ENCODE results near the gene TENT4A. TPM values are rescaled to one million over a fixed set of nuclear protein-coding genes. Genes with fewer than 3 reads are reported as not detected.

TENT4A gene
- total and polyA plus RNA-seq, 12 donors, result 4.2 to 13.7 (median 11.3) TPM

GRCh38 chr5:6732634-6733410, 19.6 kb downstream of the TENT4A start:
- H3K4me3 ChIP-seq, result peak overlapping the region in 6 of 10 donors; percentile 12 to 30 (median 16)
- H3K27ac ChIP-seq, result peak overlapping the region in 9 of 10 donors; percentile 55 to 86 (median 72)
- ATAC-seq, result peak; percentile 39 to 84 (median 65)
- no peaks in the 10 kb centered on the region for H3K27me3 ChIP-seq
- DNase-seq, result peak; percentile 37 to 53
- peaks cover 0 to 10% (median 0%) of the 10 kb centered on the region in 9 donors for H3K36me3 ChIP-seq
- H3K9me3 ChIP-seq, result no peaks in the 10 kb centered on the region
- TF ChIP-seq CTCF (IDR thresholded peaks at IDR 0.05), result no peak
- 17% methylated on average over 13 of the region's 13 CpGs for WGBS, 2 donors
- intact Hi-C loops (cut with DNase I), result loop anchor here in 2 of 10 donors (10.0 kb wide), 2 partner anchors 98 to 358 kb away; partner anchors contain the start of genes MED10 (in 1 of the 2), NSUN2 (in 1 of the 2) and SRD5A1 (in 1 of the 2)
- peaks cover 12 to 93% (median 70%) of the 10 kb centered on the region in 9 donors for H3K4me1 ChIP-seq

DNA sequence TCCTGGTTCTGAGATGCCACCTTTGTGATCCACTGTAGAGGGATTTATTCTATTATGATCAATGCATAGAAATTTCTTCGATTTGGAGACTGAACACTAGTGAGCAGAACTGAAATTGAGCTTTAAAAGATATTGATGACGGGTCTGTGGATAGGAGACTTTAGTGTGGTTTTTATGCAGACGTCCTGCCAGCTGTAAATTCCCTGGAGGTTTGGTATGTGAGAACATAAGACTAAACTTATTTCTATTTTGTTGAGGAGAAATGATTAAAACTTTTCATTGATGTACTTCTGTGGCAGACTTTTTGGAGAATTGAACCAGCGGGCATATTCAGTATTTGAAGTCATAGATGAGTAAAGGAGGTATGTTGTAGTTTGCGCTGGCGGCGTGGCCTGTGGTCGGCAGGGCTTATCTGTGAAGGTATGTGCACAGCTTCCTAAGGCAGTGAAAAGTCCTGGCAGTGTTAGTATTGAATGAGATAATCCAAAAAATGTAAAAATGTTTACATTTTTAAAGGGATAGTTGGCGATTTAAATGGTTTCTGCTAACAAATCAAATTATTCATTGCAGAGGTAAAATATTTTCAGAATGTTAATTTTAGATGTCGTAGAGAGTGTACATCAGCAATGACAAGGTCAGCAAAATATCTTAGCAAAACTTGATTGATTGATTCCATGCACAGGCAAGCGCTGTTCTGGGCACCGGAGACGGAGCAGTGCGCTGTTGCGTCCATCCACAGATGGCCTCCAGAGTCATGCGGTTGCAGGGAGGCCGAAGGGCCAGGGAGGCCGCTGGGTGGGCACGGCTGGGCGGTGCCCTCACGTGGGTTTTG, 20.4 kb downstream of the TENT4A start:
- ATAC-seq, result peak in 2 of 8 donors; percentile 6 to 37
- no peaks in the 10 kb centered on the region for H3K9me3 ChIP-seq
- H3K27me3 ChIP-seq, result no peaks in the 10 kb centered on the region
- intact Hi-C loops (cut with DNase I), result loop anchor here in 2 of 10 donors (10.0 kb wide), 2 partner anchors 99 to 359 kb away; partner anchors contain the start of genes MED10 (in 1 of the 2), NSUN2 (in 1 of the 2) and SRD5A1 (in 1 of the 2)
- no peak for TF ChIP-seq CTCF (IDR thresholded peaks at IDR 0.05)
- peak overlapping the region in 9 of 10 donors; percentile 55 to 86 (median 72) for H3K27ac ChIP-seq
- peak overlapping the region in 4 of 10 donors; percentile 14 to 21 (median 16) for H3K4me3 ChIP-seq
- 76% methylated on average over 21 of the region's 21 CpGs for WGBS, 2 donors
- DNase-seq, result no peak
- peaks cover 0 to 18% (median under 1%) of the 10 kb centered on the region in 9 donors for H3K36me3 ChIP-seq
- peaks cover 12 to 85% (median 63%) of the 10 kb centered on the region in 9 donors for H3K4me1 ChIP-seq

DNA sequence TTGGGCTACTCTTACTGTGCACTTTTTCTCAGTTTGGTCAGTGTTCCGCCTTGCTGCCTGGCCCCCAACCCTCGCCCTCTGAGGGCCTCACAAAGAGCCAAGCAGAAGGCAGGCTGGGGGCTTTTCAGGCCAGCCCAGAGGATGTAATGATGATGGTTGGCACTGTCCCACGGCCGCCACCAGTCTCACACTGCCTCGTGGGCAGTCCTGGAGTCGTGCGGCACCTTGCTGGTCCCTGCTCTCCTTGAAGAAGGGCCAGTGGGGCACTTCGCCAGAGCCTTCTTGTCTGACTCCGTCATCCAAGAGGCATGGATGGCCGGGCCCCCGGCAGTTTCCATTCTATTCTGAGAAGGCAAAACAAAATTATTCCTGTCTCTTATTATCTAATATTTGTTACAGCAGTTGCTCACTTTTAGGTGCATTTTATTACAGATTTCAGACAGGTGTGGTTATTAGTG, 21.0 kb downstream of the TENT4A start:
- ATAC-seq (peak in 4 of 8 donors; percentile 3 to 61 (median 33)), DNase-seq (peak in 1 of 2 donors; percentile 40)
- 51 to 58% methylated on average over 11 of the region's 11 CpGs for WGBS, 2 donors
- no peak for TF ChIP-seq CTCF (IDR thresholded peaks at IDR 0.05)
- intact Hi-C loops (cut with DNase I), result loop anchor here in 2 of 10 donors (10.0 kb wide), 2 partner anchors 99 to 359 kb away; partner anchors contain the start of genes MED10 (in 1 of the 2), NSUN2 (in 1 of the 2) and SRD5A1 (in 1 of the 2)
- Histone ChIP-seq H3K27me3 (no peaks in the 10 kb centered on the region), H3K27ac (peak overlapping the region in 1 of 10 donors; percentile 50), H3K9me3 (no peaks in the 10 kb centered on the region), H3K4me3 (no peak overlapping the region), H3K36me3 (peaks cover 0 to 25% (median 7%) of the 10 kb centered on the region in 9 donors), H3K4me1 (peaks cover 12 to 79% (median 59%) of the 10 kb centered on the region in 9 donors)

All from heart right ventricle (tissue), 16 donors.